Measurements from ENCODE around the gene DVL3.

- TF ChIP-seq POLR2A (IDR thresholded peaks at IDR 0.05) (no peak), POLR2AphosphoS5 (IDR thresholded peaks at IDR 0.05; ENCODE audit: insufficient read depth in 1 of 2, low read depth in 1 of 2) (no peak)
- TF ChIP-seq, protein P1, sequence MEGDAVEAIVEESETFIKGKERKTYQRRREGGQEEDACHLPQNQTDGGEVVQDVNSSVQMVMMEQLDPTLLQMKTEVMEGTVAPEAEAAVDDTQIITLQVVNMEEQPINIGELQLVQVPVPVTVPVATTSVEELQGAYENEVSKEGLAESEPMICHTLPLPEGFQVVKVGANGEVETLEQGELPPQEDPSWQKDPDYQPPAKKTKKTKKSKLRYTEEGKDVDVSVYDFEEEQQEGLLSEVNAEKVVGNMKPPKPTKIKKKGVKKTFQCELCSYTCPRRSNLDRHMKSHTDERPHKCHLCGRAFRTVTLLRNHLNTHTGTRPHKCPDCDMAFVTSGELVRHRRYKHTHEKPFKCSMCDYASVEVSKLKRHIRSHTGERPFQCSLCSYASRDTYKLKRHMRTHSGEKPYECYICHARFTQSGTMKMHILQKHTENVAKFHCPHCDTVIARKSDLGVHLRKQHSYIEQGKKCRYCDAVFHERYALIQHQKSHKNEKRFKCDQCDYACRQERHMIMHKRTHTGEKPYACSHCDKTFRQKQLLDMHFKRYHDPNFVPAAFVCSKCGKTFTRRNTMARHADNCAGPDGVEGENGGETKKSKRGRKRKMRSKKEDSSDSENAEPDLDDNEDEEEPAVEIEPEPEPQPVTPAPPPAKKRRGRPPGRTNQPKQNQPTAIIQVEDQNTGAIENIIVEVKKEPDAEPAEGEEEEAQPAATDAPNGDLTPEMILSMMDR (IDR thresholded peaks at IDR 0.05) = no peak
Observed at GRCh38 chr3:184174284-184174645, 19.1 kb downstream of the DVL3 start.
